Umbilical cord (tissue), 2 donors: ENCODE results near the gene CBLB. TPM values are rescaled to one million over a fixed set of nuclear protein-coding genes. Genes with fewer than 3 reads are reported as not detected.

Source experiments
- DNase-seq: peaks from one replicate; pipeline ENCODE4 v3.0.0-alpha.2; 2015; ENCODE audit warnings: low spot score
- total RNA-seq: library from RNA; depleted of rRNA; stranded (reverse); fragments of >200 nt; gene quantifications from one replicate; pipeline ENCODE4 v1.2.3, GENCODE V29; 2014; ENCODE audit warnings: low replicate concordance; ENCODE audit not compliant: insufficient read depth

Gene CBLB
- 25.5 TPM for total RNA-seq

- peak; percentile 99 for DNase-seq
These were observed at the start of gene CBLB for GRCh38 chr3:105868742-105869530. CBLB (minus strand) TSS chr3:105869012; CDS start chr3:105867577, 1,435 bp downstream.

GRCh38 chr3:105916767-105917166 lies 48.0 kb upstream of the CBLB start:
- no peak for DNase-seq

GRCh38 chr3:105915524-105915923 lies 46.7 kb upstream of the CBLB start:
- no peak for DNase-seq

- no peak for DNase-seq
These were observed 44.8 kb upstream of the CBLB start for GRCh38 chr3:105913616-105914015.

- DNase-seq = no peak
These were observed 44.1 kb upstream of the CBLB start for GRCh38 chr3:105912891-105913290.

- no peak for DNase-seq
These were observed 42.7 kb upstream of the CBLB start for GRCh38 chr3:105911496-105911895.

- DNase-seq = peak; percentile 81
These were observed 39.0 kb upstream of the CBLB start for GRCh38 chr3:105907777-105908176.

GRCh38 chr3:105906836-105907235 lies 38.0 kb upstream of the CBLB start:
- peak; percentile 24 for DNase-seq

GRCh38 chr3:105906345-105906744 lies 37.5 kb upstream of the CBLB start:
- DNase-seq = no peak

GRCh38 chr3:105905328-105905727 lies 36.5 kb upstream of the CBLB start:
- DNase-seq = no peak

- DNase-seq = no peak
These were observed 36.0 kb upstream of the CBLB start for GRCh38 chr3:105904678-105905284.

- no peak for DNase-seq
These were observed 35.4 kb upstream of the CBLB start for GRCh38 chr3:105904251-105904650.

GRCh38 chr3:105899516-105899915 lies 30.7 kb upstream of the CBLB start:
- peak; percentile 67 for DNase-seq

- DNase-seq = no peak
These were observed 22.3 kb upstream of the CBLB start for GRCh38 chr3:105891101-105891500.

- no peak for DNase-seq
These were observed 20.1 kb upstream of the CBLB start for GRCh38 chr3:105888621-105889579.

GRCh38 chr3:105885256-105885655 lies 16.4 kb upstream of the CBLB start:
- DNase-seq = no peak

GRCh38 chr3:105883798-105884377 lies 15.1 kb upstream of the CBLB start:
- peak; percentile 64 for DNase-seq

GRCh38 chr3:105880681-105881290 lies 12.0 kb upstream of the CBLB start:
- DNase-seq = no peak

- DNase-seq = peak; percentile 34
These were observed 9.2 kb upstream of the CBLB start for GRCh38 chr3:105878061-105878460.

GRCh38 chr3:105877336-105877910 lies 8.6 kb upstream of the CBLB start:
- no peak for DNase-seq
